GM12865 (cell line): ENCODE data around the gene SYNE1.

Experiments used
- DNase-seq: peaks from one replicate; pipeline ENCODE4 v3.0.0; 2010; ENCODE audit warnings: low read depth
- H3K4me3 ChIP-seq: 2 replicates; pipeline ENCODE4 v1.5.1; 2011; ENCODE audit warnings: mild to moderate bottlenecking, low read depth, low read length, control low read depth
- TF ChIP-seq, protein P1 (sequence below): IDR thresholded peaks from 2 replicates; pipeline ENCODE4 v1.5.1; 2011; ENCODE audit warnings: low read length, control low read depth, low read depth, inconsistent platforms; ENCODE audit not compliant: insufficient read depth; ENCODE audit errors: missing control alignments

The SYNE1 gene

GRCh38 chr6:152241013-152241766 is 396.0 kb downstream of the SYNE1 start:
- TF ChIP-seq, protein P1, sequence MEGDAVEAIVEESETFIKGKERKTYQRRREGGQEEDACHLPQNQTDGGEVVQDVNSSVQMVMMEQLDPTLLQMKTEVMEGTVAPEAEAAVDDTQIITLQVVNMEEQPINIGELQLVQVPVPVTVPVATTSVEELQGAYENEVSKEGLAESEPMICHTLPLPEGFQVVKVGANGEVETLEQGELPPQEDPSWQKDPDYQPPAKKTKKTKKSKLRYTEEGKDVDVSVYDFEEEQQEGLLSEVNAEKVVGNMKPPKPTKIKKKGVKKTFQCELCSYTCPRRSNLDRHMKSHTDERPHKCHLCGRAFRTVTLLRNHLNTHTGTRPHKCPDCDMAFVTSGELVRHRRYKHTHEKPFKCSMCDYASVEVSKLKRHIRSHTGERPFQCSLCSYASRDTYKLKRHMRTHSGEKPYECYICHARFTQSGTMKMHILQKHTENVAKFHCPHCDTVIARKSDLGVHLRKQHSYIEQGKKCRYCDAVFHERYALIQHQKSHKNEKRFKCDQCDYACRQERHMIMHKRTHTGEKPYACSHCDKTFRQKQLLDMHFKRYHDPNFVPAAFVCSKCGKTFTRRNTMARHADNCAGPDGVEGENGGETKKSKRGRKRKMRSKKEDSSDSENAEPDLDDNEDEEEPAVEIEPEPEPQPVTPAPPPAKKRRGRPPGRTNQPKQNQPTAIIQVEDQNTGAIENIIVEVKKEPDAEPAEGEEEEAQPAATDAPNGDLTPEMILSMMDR, result no peak
- DNase-seq, result no peak

GRCh38 chr6:152240436-152240835 is 396.7 kb downstream of the SYNE1 start:
- no peak overlapping the region for H3K4me3 ChIP-seq
- no peak for DNase-seq
- TF ChIP-seq, protein P1, result no peak

More at GRCh38 chr6:152241013-152241766, 396.0 kb downstream of the SYNE1 start:
- no peak overlapping the region for H3K4me3 ChIP-seq

GRCh38 chr6:152236370-152237097 is 400.6 kb downstream of the SYNE1 start:
- H3K4me3 ChIP-seq, result no peak overlapping the region
- no peak for DNase-seq
- TF ChIP-seq, protein P1, result no peak

DNA sequence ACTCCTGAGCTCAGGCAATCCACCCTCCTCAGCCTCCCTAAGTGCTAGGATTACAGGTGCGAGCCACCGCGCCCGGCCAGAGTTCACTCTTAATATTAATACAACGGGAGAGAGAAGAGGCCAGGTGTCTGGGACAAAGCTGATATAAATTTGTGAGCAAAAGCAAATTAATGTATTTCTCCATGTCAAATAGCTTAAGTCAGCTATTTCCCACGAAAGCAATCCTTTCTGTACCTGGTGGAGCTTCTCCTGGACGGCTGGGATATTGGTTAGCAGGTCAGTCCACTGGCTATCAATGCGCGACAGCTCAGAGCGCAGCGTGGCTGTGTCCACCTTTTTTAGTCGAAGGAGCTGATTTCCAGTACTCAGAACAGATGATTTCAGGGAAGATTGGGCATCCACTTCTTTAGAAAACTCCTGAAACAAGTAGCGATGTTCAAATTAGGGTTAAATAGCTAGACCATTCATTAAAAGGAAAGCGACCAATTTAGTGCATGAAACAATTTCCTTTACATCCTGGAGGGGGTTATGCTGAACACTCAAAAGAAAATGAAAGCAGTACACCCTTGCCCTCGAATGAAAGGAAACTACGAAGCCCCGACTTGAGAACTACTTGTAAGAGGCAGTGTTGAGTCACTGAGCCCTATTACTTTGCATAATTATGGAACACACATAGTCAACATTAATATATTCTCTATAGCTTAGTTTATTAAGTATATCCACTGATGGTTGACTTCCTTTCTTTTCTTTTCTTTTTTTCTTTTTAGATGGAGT is 403.4 kb downstream of the SYNE1 start:
- TF ChIP-seq, protein P1, result no peak
- DNase-seq, result no peak
- H3K4me3 ChIP-seq, result no peak overlapping the region

GRCh38 chr6:152232501-152233151 is 404.5 kb downstream of the SYNE1 start:
- no peak for DNase-seq
- no peak overlapping the region for H3K4me3 ChIP-seq
- TF ChIP-seq, protein P1, result no peak

GRCh38 chr6:152229330-152229729 is 407.8 kb downstream of the SYNE1 start:
- TF ChIP-seq, protein P1, result no peak
- H3K4me3 ChIP-seq, result no peak overlapping the region
- DNase-seq, result no peak
